ENCODE data around the gene SIGLEC10. TPM values are rescaled to one million over a fixed set of nuclear protein-coding genes. Genes with fewer than 3 reads are reported as not detected.

SIGLEC10 gene
- total and polyA plus RNA-seq, 2 experiments from 2014 or later: 0.47 TPM; not detected in 1

GRCh38 chr19:51441410-51442390 lies 24.3 kb upstream of the SIGLEC10 start:
- Histone ChIP-seq H4K20me1 (replicated peaks; ENCODE audit: insufficient read depth) (no peaks in the 10 kb centered on the region), H3K27ac (ENCODE audit: low read depth) (no peak overlapping the region), H3K27me3 (ENCODE audit: insufficient read depth) (no peaks in the 10 kb centered on the region), H3K9me2 (ENCODE audit: insufficient read depth) (no peaks in the 10 kb centered on the region), H3K4me1 (ENCODE audit: insufficient read depth) (no peaks in the 10 kb centered on the region; the same call in 1 of the 2 replicates), H2AFZ (peak overlapping the region; percentile 76; the same call in 1 of the 2 replicates), H3K79me2 (replicated peaks; ENCODE audit: insufficient read depth) (no peaks in the 10 kb centered on the region), H3F3A (replicated peaks; ENCODE audit: low read depth) (no peaks in the 10 kb centered on the region), H3K4me2 (no peak overlapping the region), H3K4me3 (no peak overlapping the region), H3K36me3 (ENCODE audit: insufficient read depth) (no peaks in the 10 kb centered on the region; the same call in 1 of the 2 replicates)
- ATAC-seq (no peak), DNase-seq (ENCODE audit: low spot score) (no peak)
- peaks cover 8% of the 10 kb centered on the region for H3K27me3 Mint-ChIP-seq (ENCODE audit: insufficient read depth, low read depth, poor library complexity)
- no peak overlapping the region for H3K27ac Mint-ChIP-seq
- no peak for TF ChIP-seq POLR2AphosphoS5 (IDR thresholded peaks at IDR 0.05; ENCODE audit: low read depth)
- TF ChIP-seq NANOG (IDR thresholded peaks at IDR 0.05; ENCODE audit: borderline replicate concordance): no peak
- no peak for TF ChIP-seq REST (IDR thresholded peaks at IDR 0.05; ENCODE audit: unreplicated experiment)
- no peak for TF ChIP-seq CTCF (conservative IDR thresholded peaks at IDR 0.05; ENCODE audit: low read depth in 2 of 2)
- TF ChIP-seq CREB1 (CRISPR knock-in tag; IDR thresholded peaks at IDR 0.05; ENCODE audit: low read depth): no peak
- no peak for TF ChIP-seq STAT1 (IDR thresholded peaks at IDR 0.05; ENCODE audit: unreplicated experiment)
- no peak for TF ChIP-seq ZNF114 (CRISPR knock-in tag; IDR thresholded peaks at IDR 0.05)
- no peak for TF ChIP-seq ETS1 (IDR thresholded peaks at IDR 0.05)
- no peak for TF ChIP-seq ZNF462 (CRISPR knock-in tag; IDR thresholded peaks at IDR 0.05)
- TF ChIP-seq EZH2 (IDR thresholded peaks at IDR 0.05; ENCODE audit: low read depth, unreplicated experiment): no peak
- no peak for TF ChIP-seq EZH2phosphoT487 (IDR thresholded peaks at IDR 0.05; ENCODE audit: unreplicated experiment)
- no peak for TF ChIP-seq ZNF331 (CRISPR knock-in tag; IDR thresholded peaks at IDR 0.05; ENCODE audit: low read depth)
- TF ChIP-seq JUNB (IDR thresholded peaks at IDR 0.05; ENCODE audit: unreplicated experiment): no peak
- peaks cover 3% of the 10 kb centered on the region; the same call in 1 of the 3 replicates for H3K36me3 Mint-ChIP-seq (ENCODE audit: low read depth)
- no peaks in the 10 kb centered on the region; the same call in 2 of the 3 replicates for H3K4me1 Mint-ChIP-seq
- H3K4me3 Mint-ChIP-seq: no peak overlapping the region
- peaks cover 7% of the 10 kb centered on the region; the same call in 2 of the 3 replicates for H3K9me3 Mint-ChIP-seq
